K562 (cell line): ENCODE results near the gene SERINC5. TPM values are rescaled to one million over a fixed set of nuclear protein-coding genes. Genes with fewer than 3 reads are reported as not detected.

Experiments used
- CXXC5 ChIP-seq: fragments of 250-450 bp; sonication (Bioruptor Pico); IDR thresholded peaks from 2 replicates; pipeline ENCODE4 v1.8.0; 2022; ENCODE audit warnings: inconsistent platforms, mild to moderate bottlenecking, moderate library complexity
- GTF2E2 ChIP-seq: fragments of 200-800 bp; sonication (Bioruptor generic); IDR thresholded peaks from 2 replicates; pipeline ENCODE4 v1.6.1; 2016; ENCODE audit warnings: missing genetic modification characterization, missing compliant biosample characterization
- JUN ChIP-seq, 2 experiments: sonication (generic) in 1 of 2; formaldehyde crosslinking in 1 of 2; IDR thresholded peaks; 2 replicates each; pipeline versions ENCODE4 v1.6.1 to v1.8.0; 2012 to 2022; ENCODE audit warnings: borderline replicate concordance in 2 of 2, mild to moderate bottlenecking in 2 of 2, improper control_type of control experiment in 1 of 2, low read depth in 1 of 2, low read length in 1 of 2, missing genetic modification reagents in 1 of 2
- MEF2D ChIP-seq: conservative IDR thresholded peaks from 2 replicates; pipeline ENCODE4 v1.6.1; 2016; ENCODE audit warnings: low read depth, missing genetic modification characterization, missing compliant biosample characterization
- MTA1 ChIP-seq: fragments of 450-650 bp; IDR thresholded peaks from 2 replicates; pipeline ENCODE4 v1.6.1; 2017; ENCODE audit warnings: borderline replicate concordance
- NFATC3 ChIP-seq: fragments of 450-650 bp; IDR thresholded peaks from 2 replicates; pipeline ENCODE4 v1.6.1; 2017; ENCODE audit warnings: mild to moderate bottlenecking
- NFXL1 ChIP-seq: fragments of 450-650 bp; formaldehyde crosslinking; IDR thresholded peaks from 2 replicates; pipeline ENCODE4 v1.4.0; 2021; ENCODE audit warnings: mild to moderate bottlenecking
- PCBP1 ChIP-seq: fragments of 200-400 bp; formaldehyde crosslinking; IDR thresholded peaks from 2 replicates; pipeline ENCODE4 v1.6.1; 2018; ENCODE audit warnings: mild to moderate bottlenecking, low read depth, low read length; ENCODE audit not compliant: poor library complexity, severe bottlenecking
- SIRT6 ChIP-seq: IDR thresholded peaks from one replicate; pipeline ENCODE4 v1.6.1; 2012; ENCODE audit warnings: low read depth, mild to moderate bottlenecking, control low read depth, inconsistent platforms, low read length, moderate library complexity
- SMAD1 ChIP-seq: fragments of 150-350 bp; IDR thresholded peaks from 2 replicates; pipeline ENCODE4 v1.6.1; 2014; ENCODE audit warnings: low read length, low read depth; ENCODE audit not compliant: partially characterized antibody
- TARDBP ChIP-seq: fragments of 450-650 bp; IDR thresholded peaks from 2 replicates; pipeline ENCODE4 v1.6.1; 2016
- TCF3 ChIP-seq: sonication (generic); formaldehyde crosslinking; IDR thresholded peaks from 2 replicates; pipeline ENCODE4 v1.4.0; 2020; ENCODE audit warnings: mild to moderate bottlenecking, missing genetic modification reagents
- U2AF2 ChIP-seq: fragments of 200-400 bp; formaldehyde crosslinking; optimal IDR thresholded peaks from 2 replicates; pipeline ENCODE3; 2017; ENCODE audit warnings: low read depth, mild to moderate bottlenecking, low read length
- ZNF134 ChIP-seq: fragments of 250-450 bp; sonication (Bioruptor Pico); conservative IDR thresholded peaks from 2 replicates; pipeline ENCODE4 v1.4.0; 2020
- ZNF436 ChIP-seq: fragments of 250-450, 450-650 bp; sonication (Bioruptor Pico); formaldehyde crosslinking; IDR thresholded peaks from 2 replicates; pipeline ENCODE4 v1.7.0; 2020; ENCODE audit warnings: mild to moderate bottlenecking
- polyA plus RNA-seq, 8 experiments: library from polyadenylated mRNA; depleted of rRNA in 4 of 8; stranded (reverse) in 5 of 8; unstranded in 3 of 8; fragments of >200 nt; fragmentation: Nextera tagmentation in 2 of 8; fragmentation: Illumina TruSeq in 1 of 8; extraction: Ambion mirVana in 2 of 8; extraction: Trizol in 1 of 8; gene quantifications; 2 replicates each; pipeline versions ENCODE4 v1.2.1 to v1.2.3, GENCODE V29; 2011 to 2014; ENCODE audit warnings: inconsistent platforms in 1 of 8, missing spikeins in 1 of 8
- total RNA-seq, 7 experiments: library from RNA; depleted of rRNA in 6 of 7; stranded (reverse); fragments of >200 nt in 6 of 7; fragmentation: Illumina TruSeq in 2 of 7; extraction: Trizol in 2 of 7; gene quantifications; 2 replicates each; pipeline versions ENCODE4 v1.2.1 to v1.2.3, GENCODE V29; 2011 to 2021; ENCODE audit warnings: low replicate concordance in 1 of 7
- TF ChIP-seq, protein P1 (sequence below): fragments of 450-650 bp; IDR thresholded peaks from 2 replicates; pipeline ENCODE4 v1.6.1; 2016; ENCODE audit warnings: mild to moderate bottlenecking, moderate library complexity
- TF ChIP-seq, protein P2 (sequence below): fragments of 250-450 bp; sonication (Bioruptor Pico); IDR thresholded peaks from 2 replicates; pipeline ENCODE4 v1.8.0; 2022; ENCODE audit warnings: moderate library complexity, mild to moderate bottlenecking, inconsistent platforms

SERINC5 gene
- total and polyA plus RNA-seq, 9 of the 15 experiments (the other 6 are each of a cell fraction or from before 2014, with no cell fraction given), result 1.4 to 7.9 (median 3.7) TPM

DNA sequence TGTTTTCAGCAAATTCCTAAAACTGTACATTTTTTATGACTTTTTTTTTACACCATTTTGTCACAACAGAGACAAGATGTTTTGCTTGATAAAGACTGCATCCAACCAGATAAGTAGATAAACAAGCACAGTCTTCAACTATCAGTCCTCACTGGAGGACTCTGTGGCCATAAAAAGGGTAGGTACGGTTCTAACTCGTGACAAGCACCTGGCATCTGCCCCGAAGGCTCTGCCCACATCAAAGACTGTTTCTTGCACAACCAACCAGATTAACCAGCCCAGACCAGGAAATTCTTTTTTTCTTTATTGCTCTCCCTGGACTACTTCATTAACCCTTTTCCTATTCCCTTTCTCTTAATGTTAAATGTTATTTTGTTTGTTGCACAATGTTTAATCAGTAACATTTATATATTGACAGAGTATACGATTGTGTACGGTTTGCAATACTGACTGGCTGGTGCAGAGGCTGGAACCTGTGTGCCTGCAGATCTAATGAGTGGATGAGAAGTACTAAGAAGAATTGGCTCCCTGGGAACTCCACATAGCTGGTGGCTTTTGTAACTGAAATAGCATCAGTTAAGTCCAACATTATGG, 74.1 kb downstream of the SERINC5 start (continued):
- TF ChIP-seq, protein P1, sequence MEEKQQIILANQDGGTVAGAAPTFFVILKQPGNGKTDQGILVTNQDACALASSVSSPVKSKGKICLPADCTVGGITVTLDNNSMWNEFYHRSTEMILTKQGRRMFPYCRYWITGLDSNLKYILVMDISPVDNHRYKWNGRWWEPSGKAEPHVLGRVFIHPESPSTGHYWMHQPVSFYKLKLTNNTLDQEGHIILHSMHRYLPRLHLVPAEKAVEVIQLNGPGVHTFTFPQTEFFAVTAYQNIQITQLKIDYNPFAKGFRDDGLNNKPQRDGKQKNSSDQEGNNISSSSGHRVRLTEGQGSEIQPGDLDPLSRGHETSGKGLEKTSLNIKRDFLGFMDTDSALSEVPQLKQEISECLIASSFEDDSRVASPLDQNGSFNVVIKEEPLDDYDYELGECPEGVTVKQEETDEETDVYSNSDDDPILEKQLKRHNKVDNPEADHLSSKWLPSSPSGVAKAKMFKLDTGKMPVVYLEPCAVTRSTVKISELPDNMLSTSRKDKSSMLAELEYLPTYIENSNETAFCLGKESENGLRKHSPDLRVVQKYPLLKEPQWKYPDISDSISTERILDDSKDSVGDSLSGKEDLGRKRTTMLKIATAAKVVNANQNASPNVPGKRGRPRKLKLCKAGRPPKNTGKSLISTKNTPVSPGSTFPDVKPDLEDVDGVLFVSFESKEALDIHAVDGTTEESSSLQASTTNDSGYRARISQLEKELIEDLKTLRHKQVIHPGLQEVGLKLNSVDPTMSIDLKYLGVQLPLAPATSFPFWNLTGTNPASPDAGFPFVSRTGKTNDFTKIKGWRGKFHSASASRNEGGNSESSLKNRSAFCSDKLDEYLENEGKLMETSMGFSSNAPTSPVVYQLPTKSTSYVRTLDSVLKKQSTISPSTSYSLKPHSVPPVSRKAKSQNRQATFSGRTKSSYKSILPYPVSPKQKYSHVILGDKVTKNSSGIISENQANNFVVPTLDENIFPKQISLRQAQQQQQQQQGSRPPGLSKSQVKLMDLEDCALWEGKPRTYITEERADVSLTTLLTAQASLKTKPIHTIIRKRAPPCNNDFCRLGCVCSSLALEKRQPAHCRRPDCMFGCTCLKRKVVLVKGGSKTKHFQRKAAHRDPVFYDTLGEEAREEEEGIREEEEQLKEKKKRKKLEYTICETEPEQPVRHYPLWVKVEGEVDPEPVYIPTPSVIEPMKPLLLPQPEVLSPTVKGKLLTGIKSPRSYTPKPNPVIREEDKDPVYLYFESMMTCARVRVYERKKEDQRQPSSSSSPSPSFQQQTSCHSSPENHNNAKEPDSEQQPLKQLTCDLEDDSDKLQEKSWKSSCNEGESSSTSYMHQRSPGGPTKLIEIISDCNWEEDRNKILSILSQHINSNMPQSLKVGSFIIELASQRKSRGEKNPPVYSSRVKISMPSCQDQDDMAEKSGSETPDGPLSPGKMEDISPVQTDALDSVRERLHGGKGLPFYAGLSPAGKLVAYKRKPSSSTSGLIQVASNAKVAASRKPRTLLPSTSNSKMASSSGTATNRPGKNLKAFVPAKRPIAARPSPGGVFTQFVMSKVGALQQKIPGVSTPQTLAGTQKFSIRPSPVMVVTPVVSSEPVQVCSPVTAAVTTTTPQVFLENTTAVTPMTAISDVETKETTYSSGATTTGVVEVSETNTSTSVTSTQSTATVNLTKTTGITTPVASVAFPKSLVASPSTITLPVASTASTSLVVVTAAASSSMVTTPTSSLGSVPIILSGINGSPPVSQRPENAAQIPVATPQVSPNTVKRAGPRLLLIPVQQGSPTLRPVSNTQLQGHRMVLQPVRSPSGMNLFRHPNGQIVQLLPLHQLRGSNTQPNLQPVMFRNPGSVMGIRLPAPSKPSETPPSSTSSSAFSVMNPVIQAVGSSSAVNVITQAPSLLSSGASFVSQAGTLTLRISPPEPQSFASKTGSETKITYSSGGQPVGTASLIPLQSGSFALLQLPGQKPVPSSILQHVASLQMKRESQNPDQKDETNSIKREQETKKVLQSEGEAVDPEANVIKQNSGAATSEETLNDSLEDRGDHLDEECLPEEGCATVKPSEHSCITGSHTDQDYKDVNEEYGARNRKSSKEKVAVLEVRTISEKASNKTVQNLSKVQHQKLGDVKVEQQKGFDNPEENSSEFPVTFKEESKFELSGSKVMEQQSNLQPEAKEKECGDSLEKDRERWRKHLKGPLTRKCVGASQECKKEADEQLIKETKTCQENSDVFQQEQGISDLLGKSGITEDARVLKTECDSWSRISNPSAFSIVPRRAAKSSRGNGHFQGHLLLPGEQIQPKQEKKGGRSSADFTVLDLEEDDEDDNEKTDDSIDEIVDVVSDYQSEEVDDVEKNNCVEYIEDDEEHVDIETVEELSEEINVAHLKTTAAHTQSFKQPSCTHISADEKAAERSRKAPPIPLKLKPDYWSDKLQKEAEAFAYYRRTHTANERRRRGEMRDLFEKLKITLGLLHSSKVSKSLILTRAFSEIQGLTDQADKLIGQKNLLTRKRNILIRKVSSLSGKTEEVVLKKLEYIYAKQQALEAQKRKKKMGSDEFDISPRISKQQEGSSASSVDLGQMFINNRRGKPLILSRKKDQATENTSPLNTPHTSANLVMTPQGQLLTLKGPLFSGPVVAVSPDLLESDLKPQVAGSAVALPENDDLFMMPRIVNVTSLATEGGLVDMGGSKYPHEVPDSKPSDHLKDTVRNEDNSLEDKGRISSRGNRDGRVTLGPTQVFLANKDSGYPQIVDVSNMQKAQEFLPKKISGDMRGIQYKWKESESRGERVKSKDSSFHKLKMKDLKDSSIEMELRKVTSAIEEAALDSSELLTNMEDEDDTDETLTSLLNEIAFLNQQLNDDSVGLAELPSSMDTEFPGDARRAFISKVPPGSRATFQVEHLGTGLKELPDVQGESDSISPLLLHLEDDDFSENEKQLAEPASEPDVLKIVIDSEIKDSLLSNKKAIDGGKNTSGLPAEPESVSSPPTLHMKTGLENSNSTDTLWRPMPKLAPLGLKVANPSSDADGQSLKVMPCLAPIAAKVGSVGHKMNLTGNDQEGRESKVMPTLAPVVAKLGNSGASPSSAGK, result no peak
- TF ChIP-seq MEF2D (tag) (no peak), TARDBP (no peak), ZNF134 (CRISPR knock-in tag) (no peak), JUN (IDR thresholded peaks at IDR 0.05; ENCODE audit: borderline replicate concordance, low read depth, low read length) (no peak), JUN (CRISPR knock-in tag; IDR thresholded peaks at IDR 0.05; ENCODE audit: borderline replicate concordance) (no peak), SMAD1 (no peak), MTA1 (no peak), CXXC5 (CRISPR knock-in tag) (0 out of 2 replicates have a peak, but pooled peaks have one; percentile 22), ZNF436 (no peak), TCF3 (CRISPR knock-in tag) (peak; percentile 41; the same call in 1 of the 2 replicates), NFXL1 (CRISPR knock-in tag) (no peak), U2AF2 (no peak), NFATC3 (no peak), SIRT6 (no peak), PCBP1 (no peak), GTF2E2 (tag) (no peak)
- TF ChIP-seq, protein P2, sequence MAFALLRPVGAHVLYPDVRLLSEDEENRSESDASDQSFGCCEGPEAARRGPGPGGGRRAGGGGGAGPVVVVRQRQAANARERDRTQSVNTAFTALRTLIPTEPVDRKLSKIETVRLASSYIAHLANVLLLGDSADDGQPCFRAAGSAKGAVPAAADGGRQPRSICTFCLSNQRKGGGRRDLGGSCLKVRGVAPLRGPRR, result no peak
